COR-L47 (cell line): Measurements from ENCODE around the gene GPR21.

Experiments
- DNase-seq: peaks from one replicate; lab custom pipeline; 2025; lab: John Stamatoyannopoulos, UW

Gene GPR21

GRCh38 chr9:123034881-123035510 is 1.5 kb downstream of the GPR21 start:
- no peak for DNase-seq

DNA sequence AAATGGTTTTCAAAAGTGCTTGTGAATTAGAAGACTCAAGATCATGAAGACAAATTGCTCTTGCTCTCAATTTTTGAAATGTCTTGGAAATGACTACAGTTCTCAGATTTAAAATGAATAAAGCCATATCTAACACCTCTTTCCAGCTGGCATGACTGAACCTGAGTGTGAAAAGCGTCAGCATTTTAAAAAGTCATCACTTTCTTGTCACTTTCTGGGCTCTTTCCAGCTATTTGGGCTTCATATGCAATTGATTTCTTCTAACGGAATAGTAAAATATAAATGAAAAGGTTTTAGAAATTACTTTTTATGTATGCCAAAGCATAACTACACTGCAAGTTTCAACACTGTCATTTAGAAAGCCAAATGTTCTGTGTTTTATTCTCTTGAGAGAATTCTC is 2.3 kb downstream of the GPR21 start:
- DNase-seq: no peak

DNA sequence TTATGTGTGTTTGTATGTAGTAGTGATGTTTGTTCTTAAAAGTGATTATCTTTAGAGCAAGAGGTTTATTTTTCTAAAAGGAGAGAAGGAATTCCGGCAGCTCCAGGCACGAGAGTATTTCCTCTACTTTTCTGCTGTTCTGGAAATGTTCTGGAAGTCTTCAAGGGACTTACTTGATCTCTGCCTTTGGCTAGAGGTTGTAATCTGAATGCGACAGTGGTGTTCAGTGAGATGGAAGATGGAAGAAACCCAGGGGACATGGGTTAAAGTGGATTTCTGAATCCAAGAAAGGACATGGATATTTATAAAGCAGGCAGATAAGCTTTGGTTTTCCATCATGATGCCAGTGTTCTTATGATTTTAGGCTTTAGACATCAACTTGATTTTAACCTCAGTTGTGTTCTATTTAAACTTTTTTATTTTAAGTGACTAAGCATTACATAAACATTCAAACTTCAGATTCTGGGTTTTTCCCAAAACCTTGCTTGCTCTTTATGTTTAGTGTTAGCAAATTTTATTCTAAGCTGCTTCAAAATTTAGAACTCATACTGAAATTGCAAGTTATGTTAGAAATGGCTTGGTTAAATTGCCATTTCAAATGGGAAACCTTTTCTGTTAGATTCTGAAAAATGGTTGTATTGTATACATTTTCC is 3.6 kb downstream of the GPR21 start:
- DNase-seq: no peak

GRCh38 chr9:123039617-123040219 is 6.3 kb downstream of the GPR21 start:
- no peak for DNase-seq

DNA sequence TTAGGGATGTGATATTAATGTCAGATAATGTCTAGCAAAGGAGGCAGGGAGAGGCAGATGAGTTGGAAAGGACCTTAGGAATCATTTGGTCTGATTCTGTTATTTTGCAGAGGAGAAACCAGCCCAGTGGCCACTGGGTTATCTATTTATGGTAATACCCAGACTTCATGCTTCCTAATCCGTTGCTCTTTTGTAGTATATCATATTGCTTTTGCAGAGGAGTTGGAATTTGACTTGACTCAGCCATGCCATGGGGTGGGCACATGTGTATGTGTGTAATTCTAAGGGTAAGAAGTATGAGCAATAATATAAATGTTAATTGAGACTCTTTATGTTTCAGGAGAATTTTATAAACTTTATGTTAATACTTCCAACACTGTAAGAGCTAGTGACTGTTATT is 7.3 kb downstream of the GPR21 start:
- no peak for DNase-seq

DNA sequence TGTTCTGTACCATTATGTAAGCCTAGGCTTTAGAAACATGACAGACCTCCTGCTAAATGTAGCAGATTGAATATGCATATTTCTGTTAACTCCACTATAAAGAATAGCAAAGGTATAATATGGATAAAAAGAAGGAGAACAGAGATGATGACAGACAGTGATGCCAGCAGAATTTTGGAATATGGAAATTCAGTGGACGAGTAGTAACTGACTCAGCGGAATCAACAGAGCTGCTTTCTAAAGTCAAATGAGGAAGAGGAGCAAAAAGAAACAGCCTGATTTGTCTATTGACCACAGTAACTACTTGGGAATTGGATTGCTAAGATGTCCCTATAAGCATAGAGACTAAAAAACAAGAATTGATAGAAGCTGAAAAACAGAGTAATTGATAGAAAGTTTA is 8.0 kb downstream of the GPR21 start:
- no peak for DNase-seq

DNA sequence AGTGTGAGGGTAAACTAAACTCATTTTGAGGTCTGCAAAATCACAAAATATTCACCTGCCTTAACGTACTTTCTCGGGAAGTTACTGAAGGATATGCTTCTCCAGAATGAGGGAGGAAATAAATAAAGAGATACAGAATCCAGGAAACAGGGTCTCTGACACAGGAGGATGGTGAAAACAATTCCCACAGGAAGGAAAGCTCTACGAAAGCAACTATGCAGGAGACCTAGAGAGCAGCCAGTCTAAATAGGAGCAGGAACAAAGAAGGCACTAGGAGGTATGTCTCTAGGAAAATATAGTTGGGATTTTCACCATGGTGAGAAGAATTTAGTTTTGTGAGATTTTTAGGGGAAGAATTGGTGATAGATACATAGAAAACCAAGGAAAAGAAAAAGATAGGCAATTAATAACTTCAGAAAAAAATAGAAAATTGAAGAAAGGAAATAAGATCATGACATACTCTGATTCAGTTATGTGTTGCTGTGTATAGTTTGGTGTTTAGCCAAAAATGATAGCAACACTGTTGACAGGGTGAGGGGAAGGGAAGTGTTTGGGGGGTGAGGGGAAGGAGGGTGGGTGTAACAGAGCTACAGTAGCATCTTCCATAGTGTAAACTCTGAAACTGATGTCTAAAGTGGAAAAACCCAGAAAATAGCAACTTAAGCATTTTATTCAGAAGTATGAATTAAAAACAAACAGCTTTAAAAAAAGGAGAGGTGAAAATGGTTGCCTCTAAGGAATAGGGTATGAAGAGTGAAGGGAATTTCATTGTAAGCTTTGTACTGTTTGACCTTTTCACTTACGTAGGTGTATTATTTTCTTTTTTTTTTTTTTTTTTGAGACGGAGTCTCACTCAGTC is 9.8 kb downstream of the GPR21 start:
- DNase-seq: no peak

DNA sequence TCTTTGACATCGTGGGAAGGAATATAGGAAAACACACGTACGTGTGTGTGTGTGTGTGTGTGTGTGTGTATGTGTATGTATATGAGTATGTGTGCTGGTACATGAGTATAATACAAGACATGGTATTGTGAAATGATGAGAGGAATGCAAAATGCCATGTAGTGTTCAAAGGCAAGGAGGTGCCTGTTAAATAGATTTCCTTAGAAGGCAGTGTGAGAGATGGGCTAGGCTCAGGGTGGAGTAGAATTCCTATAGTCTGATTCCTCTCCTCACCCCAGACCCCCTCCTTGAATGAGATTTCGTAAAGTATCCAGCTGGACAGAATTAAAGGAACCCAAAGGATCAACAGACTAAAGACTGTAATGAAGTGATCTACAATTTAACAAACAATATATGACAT is 11.1 kb downstream of the GPR21 start:
- DNase-seq: no peak

- no peak for DNase-seq
These were observed 13.1 kb downstream of the GPR21 start for GRCh38 chr9:123046406-123047195.

DNA sequence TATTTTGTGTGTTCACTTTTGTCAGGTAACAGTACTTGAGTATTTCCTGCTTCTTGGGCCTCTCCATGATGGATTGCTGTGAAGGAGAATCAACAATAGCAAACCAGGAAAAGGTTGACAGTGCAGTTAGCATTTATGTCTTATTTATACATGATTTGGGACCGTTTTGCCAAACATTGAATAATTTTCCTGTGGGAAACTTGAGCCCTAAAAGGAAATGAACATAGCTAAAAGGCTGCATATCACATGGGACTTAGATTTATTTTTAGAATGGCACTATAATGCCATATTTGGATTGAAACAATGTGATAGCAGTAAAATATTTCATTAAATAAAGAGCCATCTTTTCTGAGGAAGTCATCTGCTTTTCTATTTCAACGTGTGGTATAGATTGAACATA is 15.3 kb downstream of the GPR21 start:
- no peak for DNase-seq

DNA sequence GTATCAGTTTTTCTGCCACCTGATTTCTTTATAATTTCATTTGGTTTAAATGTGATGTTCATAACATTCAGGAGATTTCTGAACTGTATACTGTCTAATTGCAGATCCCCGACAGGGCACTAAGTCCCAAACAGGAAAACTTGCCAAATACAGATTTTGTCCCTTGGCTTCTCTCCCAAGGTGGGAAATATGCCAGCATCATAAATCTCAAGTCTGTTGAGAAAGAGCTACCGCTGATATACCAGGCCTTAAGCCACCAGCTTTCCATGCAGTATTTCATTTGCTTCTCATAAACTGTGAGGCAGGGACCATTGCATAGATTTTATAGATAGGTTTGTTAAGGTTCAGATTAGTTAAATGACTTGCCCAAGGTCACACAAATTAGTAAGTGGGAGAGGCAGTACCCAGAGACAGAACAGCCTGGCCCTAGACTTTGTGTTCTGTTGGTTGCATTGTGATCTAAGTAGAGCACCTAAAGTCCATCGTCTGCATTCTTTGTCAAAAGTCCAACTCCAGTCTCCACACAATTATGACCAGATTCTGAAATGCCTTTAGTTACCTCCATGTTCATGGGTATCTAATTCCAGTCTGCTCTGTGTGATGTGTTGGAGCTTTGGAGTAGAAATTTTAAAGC is 16.2 kb downstream of the GPR21 start:
- DNase-seq: peak; percentile 32

DNA sequence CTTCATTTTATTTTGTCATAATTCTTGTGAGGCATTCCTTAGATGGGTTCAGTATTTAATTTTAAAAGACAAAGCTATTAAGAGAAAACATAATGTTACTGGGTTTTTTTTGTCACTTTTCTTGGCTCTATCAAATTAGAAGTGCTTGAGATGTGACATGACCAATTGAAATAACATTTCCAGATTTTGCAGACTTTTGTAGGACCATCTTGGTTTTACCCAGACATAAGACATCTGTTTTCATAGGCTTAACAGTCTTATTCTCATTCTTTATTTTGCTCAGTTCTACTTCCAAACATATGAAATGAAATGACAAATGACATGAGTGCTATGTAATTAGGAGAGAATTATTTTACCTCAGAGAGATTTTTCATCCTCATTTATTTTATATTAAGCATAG is 19.6 kb downstream of the GPR21 start:
- DNase-seq: no peak

GRCh38 chr9:123053711-123054110 is 20.2 kb downstream of the GPR21 start:
- no peak for DNase-seq

- DNase-seq: no peak
These were observed 25.4 kb downstream of the GPR21 start for GRCh38 chr9:123058834-123059233.

- no peak for DNase-seq
These were observed 26.2 kb downstream of the GPR21 start for GRCh38 chr9:123059472-123060220.

GRCh38 chr9:123061216-123061615 is 27.7 kb downstream of the GPR21 start:
- DNase-seq: no peak

GRCh38 chr9:123062351-123063176 is 29.1 kb downstream of the GPR21 start:
- no peak for DNase-seq

DNA sequence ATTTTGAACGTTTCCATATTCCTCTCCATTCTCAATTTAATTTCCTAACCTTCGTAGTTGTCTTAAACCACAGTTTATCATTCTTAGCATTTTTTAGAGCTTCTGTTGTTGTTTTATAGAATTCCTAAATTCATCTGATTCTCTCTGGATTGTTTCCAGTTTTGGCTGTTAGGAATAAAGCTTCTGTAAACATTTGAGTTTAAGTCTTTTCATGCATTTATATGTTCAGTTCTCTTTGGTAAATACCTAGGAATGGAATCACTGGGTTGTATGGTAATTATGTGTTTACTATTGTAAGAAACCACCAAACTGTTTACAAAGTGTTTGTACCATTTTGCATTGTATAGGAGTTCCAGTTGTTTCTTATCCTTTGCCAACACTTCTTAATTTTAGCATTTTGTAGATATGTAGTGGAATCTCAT is 29.7 kb downstream of the GPR21 start:
- no peak for DNase-seq

GRCh38 chr9:123063896-123064295 is 30.4 kb downstream of the GPR21 start:
- DNase-seq: no peak

DNA sequence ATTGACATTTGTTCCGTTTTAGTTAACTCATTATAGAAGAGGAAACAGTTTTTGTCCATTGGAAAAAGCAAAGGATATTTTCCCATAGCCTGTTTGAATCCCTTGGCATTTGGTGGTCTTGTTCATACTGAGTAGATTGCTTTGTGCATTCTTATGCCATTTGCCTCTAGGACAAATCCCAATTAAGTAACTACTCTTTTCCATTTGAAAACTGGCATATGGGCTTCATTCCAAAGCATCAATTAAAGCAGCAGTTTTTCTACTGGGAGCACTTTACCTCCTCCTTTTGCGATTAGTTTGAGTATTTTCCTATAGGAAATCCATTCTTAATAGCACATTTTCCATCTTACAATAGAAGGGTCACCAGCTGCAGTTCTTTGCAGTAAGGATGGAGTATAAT is 31.2 kb downstream of the GPR21 start:
- no peak for DNase-seq
